ENCODE measurements around the gene THSD4. TPM values are rescaled to one million over a fixed set of nuclear protein-coding genes. Genes with fewer than 3 reads are reported as not detected.

The THSD4 gene
- total and polyA plus RNA-seq, 2 of the 8 experiments (the other 6 are each of a cell fraction or from before 2014, with no cell fraction given), result 2.5 to 6.2 TPM

DNA sequence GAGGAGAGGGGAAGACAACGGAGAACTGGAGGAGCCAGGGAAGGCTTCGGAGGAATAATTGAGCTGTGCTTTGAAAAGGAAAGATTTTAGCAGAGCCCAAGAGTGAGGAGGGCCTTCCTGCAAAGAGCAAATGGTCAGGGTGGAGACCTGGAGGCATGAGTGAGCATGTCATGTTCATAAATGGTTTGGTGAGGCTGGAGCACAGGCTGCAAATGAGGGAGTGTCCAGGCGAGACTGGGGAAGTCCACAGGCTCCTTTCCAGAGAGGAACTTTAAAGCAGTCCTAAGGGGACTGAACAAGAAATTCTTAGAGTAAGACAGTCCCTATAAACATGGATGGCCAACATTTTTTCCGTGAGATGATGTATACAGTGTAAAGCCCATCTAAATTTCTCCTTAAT is 108.8 kb downstream of the THSD4 start:
- H4K5ac ChIP-seq (ENCODE audit: insufficient read length, low read depth, low read length), result no peak overlapping the region
- H3K23me2 ChIP-seq (ENCODE audit: low read depth, low read length), result no peaks in the 10 kb centered on the region
- ChIA-PET CTCF (ENCODE audit: partially characterized antibody) (interaction anchor here (1.2 to 1.8 kb wide), 3 partner anchors 8 to 27 kb away, joined by 3 to 6 read pairs (median 3); no protein-coding TSS in a partner anchor), POLR2A (ENCODE audit: partially characterized antibody) (interaction anchor here (1.1 kb wide), 1 partner anchor 9 kb away, joined by 5 read pairs; no protein-coding TSS in a partner anchor)
- no peak overlapping the region for H3K23ac ChIP-seq (ENCODE audit: insufficient read length)
- H3K9me3 ChIP-seq (ENCODE audit: insufficient read depth in 2 of 2, low read depth in 1 of 2, low read length in 1 of 2), result no peaks in the 10 kb centered on the region
- 0 out of 2 replicates have a peak overlapping the region, but pooled peaks have one; percentile 7 for H3K18ac ChIP-seq (ENCODE audit: extremely low read depth, low read length)
- H2AK5ac ChIP-seq (ENCODE audit: low read depth, low read length), result no peak overlapping the region
- no peak overlapping the region for H2BK20ac ChIP-seq (ENCODE audit: low read length)
- no peak overlapping the region for H3K9ac ChIP-seq (replicated peaks in 1 of 4; ENCODE audit: extremely low read depth in 1 of 4, low read depth in 3 of 4, low read length in 3 of 4)
- no peaks in the 10 kb centered on the region for H3K27me3 ChIP-seq (replicated peaks in 1 of 4; ENCODE audit: control insufficient read depth in 3 of 4, extremely low read depth in 1 of 4, insufficient read depth in 3 of 4, low read length in 3 of 4)
- no peak overlapping the region for H4K91ac ChIP-seq (replicated peaks; ENCODE audit: insufficient read length, low read length)
- no peak overlapping the region for H2AFZ ChIP-seq (ENCODE audit: low read length)
- H3K36me3 ChIP-seq (ENCODE audit: control insufficient read depth in 2 of 4, insufficient read depth in 4 of 4, low read length in 3 of 4), result no peaks in the 10 kb centered on the region
- no peak overlapping the region for H3K4me3 ChIP-seq (ENCODE audit: extremely low read depth in 1 of 4, insufficient read depth in 2 of 4, low read depth in 3 of 4, low read length in 4 of 4)
- FAIRE-seq (no peak), DNase-seq (ENCODE audit: low read depth in 1 of 2, low spot score in 2 of 2) (no peak)
- H3K79me1 ChIP-seq (ENCODE audit: low read depth, low read length), result no peaks in the 10 kb centered on the region
- H2BK15ac ChIP-seq (ENCODE audit: low read length), result no peak overlapping the region
- H3K4me1 ChIP-seq (replicated peaks in 1 of 4; ENCODE audit: control insufficient read depth in 3 of 4, insufficient read depth in 4 of 4, low read length in 3 of 4), result peaks cover 0 to 6% (median 4%) of the 10 kb centered on the region in 4 experiments; a peak in 6 of 7 replicates
- no peak overlapping the region for H2BK120ac ChIP-seq (replicated peaks; ENCODE audit: low read depth, low read length)
- H3K27ac ChIP-seq (ENCODE audit: low read depth, low read length), result no peak overlapping the region
- no peaks in the 10 kb centered on the region for H4K20me1 ChIP-seq (replicated peaks in 1 of 2; ENCODE audit: control insufficient read depth in 1 of 2, insufficient read depth in 2 of 2, low read length in 2 of 2)
- H3K4me2 ChIP-seq (ENCODE audit: insufficient read depth in 1 of 2, low read depth in 2 of 2, low read length in 2 of 2), result no peak overlapping the region
- no peak overlapping the region; the same call in 1 of the 2 replicates for H2BK12ac ChIP-seq (ENCODE audit: low read depth, low read length)
- H3K79me2 ChIP-seq (ENCODE audit: control insufficient read depth in 1 of 2, insufficient read depth in 2 of 2, low read length in 2 of 2), result no peaks in the 10 kb centered on the region
- TF ChIP-seq YY1 (IDR thresholded peaks at IDR 0.05; ENCODE audit: low read depth, low read length), result no peak
- TF ChIP-seq TCF12 (IDR thresholded peaks at IDR 0.05; ENCODE audit: low read depth, low read length), result no peak
- TF ChIP-seq, protein P1, sequence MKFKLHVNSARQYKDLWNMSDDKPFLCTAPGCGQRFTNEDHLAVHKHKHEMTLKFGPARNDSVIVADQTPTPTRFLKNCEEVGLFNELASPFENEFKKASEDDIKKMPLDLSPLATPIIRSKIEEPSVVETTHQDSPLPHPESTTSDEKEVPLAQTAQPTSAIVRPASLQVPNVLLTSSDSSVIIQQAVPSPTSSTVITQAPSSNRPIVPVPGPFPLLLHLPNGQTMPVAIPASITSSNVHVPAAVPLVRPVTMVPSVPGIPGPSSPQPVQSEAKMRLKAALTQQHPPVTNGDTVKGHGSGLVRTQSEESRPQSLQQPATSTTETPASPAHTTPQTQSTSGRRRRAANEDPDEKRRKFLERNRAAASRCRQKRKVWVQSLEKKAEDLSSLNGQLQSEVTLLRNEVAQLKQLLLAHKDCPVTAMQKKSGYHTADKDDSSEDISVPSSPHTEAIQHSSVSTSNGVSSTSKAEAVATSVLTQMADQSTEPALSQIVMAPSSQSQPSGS (IDR thresholded peaks at IDR 0.05; ENCODE audit: low read length), result no peak
- TF ChIP-seq RXRA (IDR thresholded peaks at IDR 0.05; ENCODE audit: insufficient read depth, low read depth, low read length), result no peak
- no peak for TF ChIP-seq HDAC2 (IDR thresholded peaks at IDR 0.05; ENCODE audit: borderline replicate concordance in 1 of 2, low read depth in 2 of 2, low read length in 2 of 2)
- TF ChIP-seq KDM5A (IDR thresholded peaks at IDR 0.05; ENCODE audit: low read length), result no peak
- TF ChIP-seq POU5F1 (IDR thresholded peaks at IDR 0.05; ENCODE audit: low read depth, low read length), result no peak
- TF ChIP-seq KDM4A (IDR thresholded peaks at IDR 0.05; ENCODE audit: low read depth, low read length, severe bottlenecking), result no peak
- no peak overlapping the region for H3K14ac ChIP-seq (ENCODE audit: insufficient read length)
- H3K56ac ChIP-seq (replicated peaks; ENCODE audit: insufficient read length, low read depth, low read length), result no peak overlapping the region
- no peak overlapping the region for H4K8ac ChIP-seq (ENCODE audit: extremely low read depth, insufficient read depth, low read length)
- H2BK5ac ChIP-seq (ENCODE audit: low read depth, low read length), result no peak overlapping the region
- 85% methylated on average over 4 of the region's 4 CpGs; no CpG with 5 or more reads in 1 of the 2 experiments for WGBS, 2 experiments (ENCODE audit: extremely low coverage in 1 of 2, insufficient coverage in 1 of 2, insufficient read length in 1 of 2, insufficient replicate concordance in 2 of 2, low coverage in 1 of 2, low lambda C conversion rate in 2 of 2, missing lambda C conversion rate in 1 of 2)
- no peak overlapping the region for H3K4ac ChIP-seq (replicated peaks; ENCODE audit: insufficient read length, low read depth, low read length)

Measured in H1 (cell line).